ENCODE results near the gene CWH43. TPM values are rescaled to one million over a fixed set of nuclear protein-coding genes. Genes with fewer than 3 reads are reported as not detected.
"Not testable (repeated sequence)": the region's sequence is repeated elsewhere in the genome, so short reads cannot be mapped to it uniquely, and the experiment has no call there.

The CWH43 gene
- total RNA-seq: 0.72 TPM

- DNase-seq: no peak
Measured at GRCh38 chr4:48985976-48986653, at the start of gene CWH43. Gene CWH43 (plus strand): TSS chr4:48986275. CDS start chr4:48986430, 155 bp downstream.

- no peak for DNase-seq
Measured at GRCh38 chr4:48937033-48937432, 49.0 kb upstream of the CWH43 start.

- DNase-seq: no peak
Measured at GRCh38 chr4:48938831-48939230, 47.2 kb upstream of the CWH43 start.

GRCh38 chr4:48939785-48940184 lies 46.3 kb upstream of the CWH43 start:
- DNase-seq: peak; percentile 8

GRCh38 chr4:48943387-48943786 lies 42.7 kb upstream of the CWH43 start:
- no peak for DNase-seq

- DNase-seq: no peak
Measured at GRCh38 chr4:48944252-48944651, 41.8 kb upstream of the CWH43 start.

- no peak for DNase-seq
Measured at GRCh38 chr4:48944756-48945241, 41.3 kb upstream of the CWH43 start.

- no peak for DNase-seq
Measured at GRCh38 chr4:48945981-48946380, 40.1 kb upstream of the CWH43 start.

- DNase-seq: no peak
Measured at GRCh38 chr4:48947731-48948130, 38.3 kb upstream of the CWH43 start.

- DNase-seq: no peak
Measured at GRCh38 chr4:48949086-48949485, 37.0 kb upstream of the CWH43 start.

- no peak for DNase-seq
Measured at GRCh38 chr4:48949518-48950219, 36.4 kb upstream of the CWH43 start.

GRCh38 chr4:48954314-48954713 lies 31.8 kb upstream of the CWH43 start:
- no peak for DNase-seq

- not testable (repeated sequence) for DNase-seq
Measured at GRCh38 chr4:48957366-48957765, 28.7 kb upstream of the CWH43 start.

- DNase-seq: no peak
Measured at GRCh38 chr4:48958582-48958981, 27.5 kb upstream of the CWH43 start.

- no peak for DNase-seq
Measured at GRCh38 chr4:48960988-48961635, 25.0 kb upstream of the CWH43 start.

GRCh38 chr4:48962636-48963035 lies 23.4 kb upstream of the CWH43 start:
- DNase-seq: no peak

- DNase-seq: peak; percentile 89
Measured at GRCh38 chr4:48963042-48963679, 22.9 kb upstream of the CWH43 start.

- no peak for DNase-seq
Measured at GRCh38 chr4:48967101-48967500, 19.0 kb upstream of the CWH43 start.

- no peak for DNase-seq
Measured at GRCh38 chr4:48967631-48968030, 18.4 kb upstream of the CWH43 start.

GRCh38 chr4:48968814-48969213 lies 17.3 kb upstream of the CWH43 start:
- DNase-seq: no peak

- DNase-seq: no peak
Measured at GRCh38 chr4:48970471-48970921, 15.6 kb upstream of the CWH43 start.

- no peak for DNase-seq
Measured at GRCh38 chr4:48974979-48975640, 11.0 kb upstream of the CWH43 start.
